CD14-positive monocyte (primary cell): ENCODE data around the gene ZNF470. TPM values are rescaled to one million over a fixed set of nuclear protein-coding genes. Genes with fewer than 3 reads are reported as not detected.

Experiments used
- DNase-seq, 3 donors: peaks; one replicate each; pipeline ENCODE4 v3.0.0-alpha.2; 2011 to 2022
- H2AFZ ChIP-seq: 2 replicates; pipeline ENCODE4 v1.6.0; 2012; ENCODE audit warnings: mild to moderate bottlenecking, low read depth, low read length, inconsistent platforms; ENCODE audit not compliant: insufficient read depth, poor library complexity, severe bottlenecking
- H3K27ac ChIP-seq, 2 donors: 1 replicate in 1 of 2; 2 replicates in 1 of 2; pipeline ENCODE4 v1.5.1; 2012 to 2013; ENCODE audit warnings: low read length in 2 of 2, control low read depth in 1 of 2, inconsistent platforms in 1 of 2, low read depth in 1 of 2, mild to moderate bottlenecking in 1 of 2
- H3K27me3 ChIP-seq, 2 donors: one replicate each; pipeline versions ENCODE4 v1.6.0 to v1.6.1; 2011 to 2013; ENCODE audit warnings: low read length in 2 of 2; ENCODE audit not compliant: control insufficient read depth in 2 of 2, insufficient read depth in 2 of 2
- H3K36me3 ChIP-seq, 2 donors: replicated peaks in 1 of 2; 1 replicate in 1 of 2; 2 replicates in 1 of 2; pipeline versions ENCODE4 v1.5.1 to v1.6.1; 2012 to 2013; ENCODE audit warnings: low read length in 2 of 2, control low read depth in 1 of 2, inconsistent platforms in 1 of 2, mild to moderate bottlenecking in 1 of 2; ENCODE audit not compliant: insufficient read depth in 2 of 2, control insufficient read depth in 1 of 2
- H3K4me1 ChIP-seq, 2 donors: 1 replicate in 1 of 2; 2 replicates in 1 of 2; pipeline versions ENCODE4 v1.5.1 to v1.6.1; 2012 to 2013; ENCODE audit warnings: low read length in 2 of 2, control low read depth in 1 of 2, inconsistent platforms in 1 of 2, mild to moderate bottlenecking in 1 of 2, moderate library complexity in 1 of 2; ENCODE audit not compliant: insufficient read depth in 2 of 2, control insufficient read depth in 1 of 2
- H3K4me2 ChIP-seq: replicated peaks from 2 replicates; pipeline ENCODE3; 2012; ENCODE audit warnings: low read length, moderate library complexity, mild to moderate bottlenecking; ENCODE audit not compliant: poor library complexity, severe bottlenecking; ENCODE audit errors: extremely low read depth
- H3K4me3 ChIP-seq, 3 experiments: fragments of 200-600 bp in 1 of 3; sonication (generic) in 1 of 3; replicated peaks in 1 of 3; 1 replicate in 2 of 3; 2 replicates in 1 of 3; pipeline ENCODE4 v1.5.1; 2011 to 2013; ENCODE audit warnings: low read length in 3 of 3, mild to moderate bottlenecking in 3 of 3, control low read depth in 2 of 3, low read depth in 2 of 3, inconsistent platforms in 1 of 3, moderate library complexity in 1 of 3
- H3K79me2 ChIP-seq: 2 replicates; pipeline ENCODE4 v1.6.0; 2012; ENCODE audit warnings: mild to moderate bottlenecking, control low read depth, inconsistent platforms, low read length, moderate library complexity; ENCODE audit not compliant: insufficient read depth
- H3K9ac ChIP-seq: 2 replicates; pipeline ENCODE4 v1.6.0; 2017; ENCODE audit warnings: low read length, mild to moderate bottlenecking; ENCODE audit not compliant: insufficient read depth, poor library complexity, severe bottlenecking
- H3K9me3 ChIP-seq, 2 donors: replicated peaks in 1 of 2; 1 replicate in 1 of 2; 2 replicates in 1 of 2; pipeline versions ENCODE4 v1.5.1 to v1.6.1; 2012 to 2013; ENCODE audit warnings: low read length in 2 of 2, control low read depth in 1 of 2; ENCODE audit not compliant: control insufficient read depth in 1 of 2, insufficient read depth in 1 of 2
- H4K20me1 ChIP-seq: 2 replicates; pipeline ENCODE4 v1.6.0; 2012; ENCODE audit warnings: mild to moderate bottlenecking, low read length, control low read depth, moderate library complexity; ENCODE audit not compliant: insufficient read depth
- H3K27ac Mint-ChIP-seq, 7 donors: one replicate each; pipeline ENCODE4 v1.8.0; 2020; ENCODE audit warnings: mild to moderate bottlenecking in 7 of 7, mixed read lengths in 7 of 7, moderate library complexity in 6 of 7, inconsistent platforms in 2 of 7
- H3K27me3 Mint-ChIP-seq, 3 donors: one replicate each; pipeline ENCODE4 v1.8.0; 2021 to 2022; ENCODE audit warnings: low read depth in 3 of 3, mild to moderate bottlenecking in 3 of 3, mixed read lengths in 3 of 3, moderate library complexity in 3 of 3, inconsistent platforms in 1 of 3
- H3K36me3 Mint-ChIP-seq, 2 donors: one replicate each; pipeline ENCODE4 v1.8.0; 2020; ENCODE audit warnings: mixed read lengths in 2 of 2, inconsistent platforms in 1 of 2, mild to moderate bottlenecking in 1 of 2
- H3K4me1 Mint-ChIP-seq: one replicate; pipeline ENCODE4 v1.8.0; 2020; ENCODE audit warnings: mild to moderate bottlenecking, mixed read lengths
- H3K4me3 Mint-ChIP-seq, 2 donors: one replicate each; pipeline ENCODE4 v1.8.0; 2020; ENCODE audit warnings: mild to moderate bottlenecking in 2 of 2, mixed read lengths in 2 of 2, moderate library complexity in 1 of 2
- H3K9me3 Mint-ChIP-seq, 7 donors: one replicate each; pipeline ENCODE4 v1.8.0; 2020 to 2022; ENCODE audit warnings: mixed read lengths in 7 of 7, mild to moderate bottlenecking in 6 of 7, moderate library complexity in 6 of 7, inconsistent platforms in 2 of 7
- CTCF ChIP-seq: fragments of 200-600 bp; IDR thresholded peaks from one replicate; pipeline ENCODE4 v1.8.0; 2022; ENCODE audit warnings: antibody characterized with exemption, mild to moderate bottlenecking
- WGBS: methylation state at CpG from one replicate; pipeline ENCODE4 v1.1.5; 2013; ENCODE audit warnings: missing lambda C conversion rate; ENCODE audit not compliant: insufficient coverage; 5-methylcytosine and 5-hydroxymethylcytosine counted together
- intact Hi-C, 2 donors: fragments of 100-400 bp; cut with micrococcal nuclease; formaldehyde crosslinking; loops; one replicate each; pipeline versions ENCODE4 v1.15.0 to v1.15.1; 2023
- polyA plus RNA-seq, 3 donors: library from polyadenylated mRNA; depleted of rRNA in 1 of 3; unstranded in 2 of 3; stranded (reverse) in 1 of 3; fragments of 300-500 nt in 2 of 3; fragments of >200 nt in 1 of 3; fragmentation: Illumina TruSeq in 2 of 3; gene quantifications; 1 replicate in 2 of 3; 2 replicates in 1 of 3; pipeline ENCODE4 v1.2.3, GENCODE V29; 2012 to 2021

ZNF470 gene
- polyA plus RNA-seq, 3 donors = 0.31 to 0.81 (median 0.40) TPM

GRCh38 chr19:56547535-56547934 lies 19.7 kb upstream of the ZNF470 start:
- H3K36me3 ChIP-seq = peaks cover 19 to 62% of the 10 kb centered on the region in 2 donors
- TF ChIP-seq CTCF = no peak
- WGBS = 92% methylated on average over 3 of the region's 6 CpGs

GRCh38 chr19:56554272-56554869 lies 12.9 kb upstream of the ZNF470 start:
- no peak for TF ChIP-seq CTCF
- H3K9ac ChIP-seq = no peak overlapping the region
- H3K27ac ChIP-seq = no peak overlapping the region
- Mint-ChIP-seq H3K27ac (no peak overlapping the region), H3K9me3 (peaks cover 38 to 87% (median 74%) of the 10 kb centered on the region in 7 donors), H3K4me3 (no peak overlapping the region), H3K27me3 (peaks cover 0 to 3% (median 0%) of the 10 kb centered on the region in 3 donors), H3K36me3 (peaks cover 24 to 32% of the 10 kb centered on the region in 2 donors), H3K4me1 (no peaks in the 10 kb centered on the region)
- DNase-seq = no peak
- peaks cover 44 to 97% of the 10 kb centered on the region in 2 donors for H3K9me3 ChIP-seq
- H2AFZ ChIP-seq = no peak overlapping the region
- H3K4me3 ChIP-seq = peak overlapping the region in 1 of 3 experiments; percentile 28
- no peaks in the 10 kb centered on the region for H3K27me3 ChIP-seq
- no peaks in the 10 kb centered on the region for H3K4me1 ChIP-seq
- H3K36me3 ChIP-seq = peaks cover 11 to 43% of the 10 kb centered on the region in 2 donors
- H3K4me2 ChIP-seq = no peak overlapping the region
- WGBS = no CpG with 5 or more reads among the region's 6 CpGs
- no peaks in the 10 kb centered on the region for H4K20me1 ChIP-seq
- intact Hi-C loops = no loop called here
- H3K79me2 ChIP-seq = no peaks in the 10 kb centered on the region

More at GRCh38 chr19:56547535-56547934, 19.7 kb upstream of the ZNF470 start:
- Histone ChIP-seq H3K4me2 (no peak overlapping the region), H3K4me1 (no peaks in the 10 kb centered on the region), H4K20me1 (no peaks in the 10 kb centered on the region), H3K9ac (no peak overlapping the region), H3K27ac (no peak overlapping the region), H3K4me3 (peak overlapping the region in 1 of 3 experiments; percentile 14), H3K27me3 (no peaks in the 10 kb centered on the region), H2AFZ (no peak overlapping the region), H3K79me2 (no peaks in the 10 kb centered on the region), H3K9me3 (peaks cover 62 to 95% of the 10 kb centered on the region in 2 donors)
- Mint-ChIP-seq H3K4me3 (no peak overlapping the region), H3K27ac (no peak overlapping the region), H3K27me3 (no peaks in the 10 kb centered on the region), H3K4me1 (no peaks in the 10 kb centered on the region), H3K9me3 (peaks cover 33 to 77% (median 58%) of the 10 kb centered on the region in 7 donors), H3K36me3 (peaks cover 29 to 44% of the 10 kb centered on the region in 2 donors)
- intact Hi-C loops = no loop called here
- DNase-seq = no peak
